Right lobe of liver (tissue), 4 donors: ENCODE measurements around the gene DUSP5.

Experiments used
- POLR2A ChIP-seq: fragments of 450-650 bp; IDR thresholded peaks from one replicate; pipeline ENCODE4 v1.6.1; 2017; ENCODE audit warnings: antibody characterized with exemption, mild to moderate bottlenecking
- TF ChIP-seq, protein P1 (sequence below), 4 donors: fragments of 200-600 bp in 3 of 4; fragments of 450-650 bp in 1 of 4; IDR thresholded peaks; one replicate each; pipeline versions ENCODE4 v1.5.1 to v1.8.0; 2016 to 2022; ENCODE audit warnings: antibody characterized with exemption in 4 of 4, mild to moderate bottlenecking in 2 of 4
- donor health status: DM: no; HTN: no; CAD: no.
- donor health status: DM: no; HTN: no; CAD: no.
- donor health status: DM: no; HTN: yes; CAD: no.

DNA sequence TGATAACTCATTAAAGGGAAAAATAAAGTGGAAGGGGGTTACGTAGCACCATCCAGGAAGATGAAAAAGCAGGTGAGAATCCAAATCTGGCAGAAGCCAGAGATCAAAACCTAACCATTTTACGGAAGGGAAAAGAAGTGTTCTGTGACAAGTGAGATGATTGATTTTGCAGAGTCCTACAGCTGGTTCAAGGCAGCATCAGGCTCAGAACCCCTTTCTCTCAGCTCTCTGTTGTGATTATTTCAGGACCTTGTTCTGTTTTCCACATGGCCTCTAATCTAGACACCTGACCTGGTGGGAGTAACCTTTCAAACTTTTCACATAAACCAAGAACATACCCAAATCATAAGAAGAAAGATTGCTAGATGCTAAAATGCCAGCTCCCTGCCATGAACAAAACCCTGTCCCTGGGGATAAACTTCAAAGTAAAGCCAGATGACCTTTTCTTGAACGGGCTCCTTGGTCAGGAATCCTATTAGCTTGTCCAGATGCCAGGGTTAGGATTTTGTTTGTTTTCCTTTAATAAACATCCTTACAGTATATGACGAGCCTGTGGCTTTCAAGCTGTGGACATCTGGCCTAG lies 5.9 kb downstream of the DUSP5 start:
- TF ChIP-seq, protein P1, sequence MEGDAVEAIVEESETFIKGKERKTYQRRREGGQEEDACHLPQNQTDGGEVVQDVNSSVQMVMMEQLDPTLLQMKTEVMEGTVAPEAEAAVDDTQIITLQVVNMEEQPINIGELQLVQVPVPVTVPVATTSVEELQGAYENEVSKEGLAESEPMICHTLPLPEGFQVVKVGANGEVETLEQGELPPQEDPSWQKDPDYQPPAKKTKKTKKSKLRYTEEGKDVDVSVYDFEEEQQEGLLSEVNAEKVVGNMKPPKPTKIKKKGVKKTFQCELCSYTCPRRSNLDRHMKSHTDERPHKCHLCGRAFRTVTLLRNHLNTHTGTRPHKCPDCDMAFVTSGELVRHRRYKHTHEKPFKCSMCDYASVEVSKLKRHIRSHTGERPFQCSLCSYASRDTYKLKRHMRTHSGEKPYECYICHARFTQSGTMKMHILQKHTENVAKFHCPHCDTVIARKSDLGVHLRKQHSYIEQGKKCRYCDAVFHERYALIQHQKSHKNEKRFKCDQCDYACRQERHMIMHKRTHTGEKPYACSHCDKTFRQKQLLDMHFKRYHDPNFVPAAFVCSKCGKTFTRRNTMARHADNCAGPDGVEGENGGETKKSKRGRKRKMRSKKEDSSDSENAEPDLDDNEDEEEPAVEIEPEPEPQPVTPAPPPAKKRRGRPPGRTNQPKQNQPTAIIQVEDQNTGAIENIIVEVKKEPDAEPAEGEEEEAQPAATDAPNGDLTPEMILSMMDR (IDR thresholded peaks at IDR 0.05) = no peak
- no peak for TF ChIP-seq POLR2A
